Mucosa of descending colon (tissue), 3 donors: ENCODE measurements around the gene BMP2K. TPM values are rescaled to one million over a fixed set of nuclear protein-coding genes. Genes with fewer than 3 reads are reported as not detected.
"Not testable (repeated sequence)": the region's sequence is repeated elsewhere in the genome, so short reads cannot be mapped to it uniquely, and the experiment has no call there.

ENCODE experiments used
- ATAC-seq: fragments of 200-7000 bp; cut with Tn5 transposase; one replicate; pipeline ENCODE4 v1.9.1; 2020; ENCODE audit warnings: mild to moderate bottlenecking, moderate library complexity
- DNase-seq, 3 donors: peaks; one replicate each; pipeline ENCODE4 v3.0.0-alpha.2; 2020
- H3K36me3 ChIP-seq: fragments of 200-600 bp; one replicate; pipeline ENCODE4 v1.8.0; 2021; ENCODE audit warnings: low read depth, mild to moderate bottlenecking
- H3K4me1 ChIP-seq: fragments of 200-600 bp; one replicate; pipeline ENCODE4 v1.8.0; 2021; ENCODE audit warnings: low read depth, mild to moderate bottlenecking
- H3K4me3 ChIP-seq: fragments of 200-600 bp; one replicate; pipeline ENCODE4 v1.8.0; 2021; ENCODE audit warnings: mild to moderate bottlenecking
- H3K9me3 ChIP-seq: fragments of 200-600 bp; one replicate; pipeline ENCODE4 v1.8.0; 2021; ENCODE audit warnings: mild to moderate bottlenecking
- intact Hi-C, 2 donors: fragments of 100-400 bp; cut with DNase I in 1 of 2; cut with micrococcal nuclease in 1 of 2; formaldehyde crosslinking; loops; one replicate each; pipeline versions ENCODE4 v1.11.0 to v1.11.1; 2022; cut with DNase I, micrococcal nuclease
- total RNA-seq, 3 donors: library from RNA; stranded (reverse); fragmentation: NEBNext Ultra II Directional in 2 of 3; extraction: Animal tissue kit (Norgen Biotek cat#: 25700) in 2 of 3; gene quantifications; one replicate each; pipeline versions ENCODE4 v1.2.1 to v1.2.4, GENCODE V29; 2021 to 2023
- TF ChIP-seq, protein P1 (sequence below): fragments of 200-600 bp; IDR thresholded peaks from one replicate; pipeline ENCODE4 v1.8.0; 2022; ENCODE audit warnings: antibody characterized with exemption, mild to moderate bottlenecking
- donor health status: DM: no; HTN: no; CAD: no; lungs with moderate emphysema.
- donor health status: DM: no; HTN: no; CAD: no.
- donor health status: DM: no; HTN: yes; CAD: no.

BMP2K gene
- total RNA-seq, 3 donors from 2014 or later = 42.5 to 77.1 (median 67.5) TPM

DNA sequence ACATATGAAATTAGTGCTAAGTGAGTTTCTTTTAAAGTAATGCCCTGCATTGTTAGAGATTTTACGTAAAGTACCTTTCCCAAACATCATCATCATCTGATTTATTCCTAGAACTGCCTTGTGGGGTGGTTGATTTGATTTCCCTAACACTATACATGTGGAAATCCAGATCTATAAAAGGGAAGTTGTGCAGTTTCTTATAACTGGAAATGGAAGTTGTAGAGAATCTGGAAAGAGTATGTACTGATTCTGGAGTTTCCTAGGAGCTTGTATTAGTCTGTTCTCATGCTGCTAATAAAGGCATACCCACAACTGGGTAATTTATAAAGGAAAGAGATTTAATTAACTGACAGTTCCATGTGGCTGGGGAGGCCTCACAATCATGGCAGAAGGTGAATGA lies 47.9 kb downstream of the BMP2K start:
- intact Hi-C loops = no loop called here
- H3K4me1 ChIP-seq = no peaks in the 10 kb centered on the region
- H3K4me3 ChIP-seq = no peak overlapping the region
- ATAC-seq (no peak), DNase-seq (no peak)
- H3K36me3 ChIP-seq = no peaks in the 10 kb centered on the region
- TF ChIP-seq, protein P1, sequence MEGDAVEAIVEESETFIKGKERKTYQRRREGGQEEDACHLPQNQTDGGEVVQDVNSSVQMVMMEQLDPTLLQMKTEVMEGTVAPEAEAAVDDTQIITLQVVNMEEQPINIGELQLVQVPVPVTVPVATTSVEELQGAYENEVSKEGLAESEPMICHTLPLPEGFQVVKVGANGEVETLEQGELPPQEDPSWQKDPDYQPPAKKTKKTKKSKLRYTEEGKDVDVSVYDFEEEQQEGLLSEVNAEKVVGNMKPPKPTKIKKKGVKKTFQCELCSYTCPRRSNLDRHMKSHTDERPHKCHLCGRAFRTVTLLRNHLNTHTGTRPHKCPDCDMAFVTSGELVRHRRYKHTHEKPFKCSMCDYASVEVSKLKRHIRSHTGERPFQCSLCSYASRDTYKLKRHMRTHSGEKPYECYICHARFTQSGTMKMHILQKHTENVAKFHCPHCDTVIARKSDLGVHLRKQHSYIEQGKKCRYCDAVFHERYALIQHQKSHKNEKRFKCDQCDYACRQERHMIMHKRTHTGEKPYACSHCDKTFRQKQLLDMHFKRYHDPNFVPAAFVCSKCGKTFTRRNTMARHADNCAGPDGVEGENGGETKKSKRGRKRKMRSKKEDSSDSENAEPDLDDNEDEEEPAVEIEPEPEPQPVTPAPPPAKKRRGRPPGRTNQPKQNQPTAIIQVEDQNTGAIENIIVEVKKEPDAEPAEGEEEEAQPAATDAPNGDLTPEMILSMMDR = no peak
- no peaks in the 10 kb centered on the region for H3K9me3 ChIP-seq

DNA sequence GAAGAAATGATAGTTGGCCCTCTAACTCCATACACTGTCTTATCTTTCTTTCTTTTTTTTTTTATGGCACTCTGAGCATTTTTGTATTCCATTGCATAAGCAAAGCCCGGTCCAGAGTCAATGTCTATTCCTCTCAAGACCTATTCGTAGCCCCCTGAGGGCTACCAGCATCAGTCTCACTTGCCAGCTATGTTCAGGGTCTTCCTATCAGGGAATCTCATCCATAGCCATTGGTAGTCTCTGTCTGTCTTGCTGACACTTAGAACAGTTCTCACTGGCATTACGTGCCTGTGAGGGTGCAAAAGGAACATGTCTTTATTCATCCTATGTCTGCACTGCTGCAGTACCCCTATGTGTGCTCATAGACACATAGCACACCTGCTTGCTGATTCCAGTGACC lies 51.0 kb downstream of the BMP2K start:
- H3K4me3 ChIP-seq = no peak overlapping the region
- intact Hi-C loops = no loop called here
- H3K36me3 ChIP-seq = no peaks in the 10 kb centered on the region
- DNase-seq = no peak
- no peaks in the 10 kb centered on the region for H3K4me1 ChIP-seq
- no peak for ATAC-seq
- H3K9me3 ChIP-seq = no peaks in the 10 kb centered on the region
- TF ChIP-seq, protein P1 = no peak

DNA sequence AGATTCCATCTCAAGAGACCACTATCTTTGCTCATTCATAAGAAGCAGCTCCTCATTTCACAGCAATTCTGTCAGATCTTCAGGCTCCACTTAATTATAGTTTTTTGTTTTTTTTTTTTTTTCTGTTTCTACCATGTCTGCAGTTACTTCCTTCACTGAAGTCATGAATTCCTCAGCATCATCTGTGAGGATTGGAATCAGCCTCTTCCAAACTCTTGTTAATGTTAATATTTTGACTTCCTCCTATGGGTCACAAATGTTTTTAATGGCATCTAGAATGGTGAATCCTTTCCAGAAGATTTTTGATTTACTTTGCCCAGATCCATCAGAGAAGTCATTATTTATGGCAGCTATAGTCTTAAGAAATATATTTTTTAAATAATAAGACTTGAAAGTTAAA lies 53.1 kb downstream of the BMP2K start:
- TF ChIP-seq, protein P1 = no peak
- Histone ChIP-seq H3K4me3 (no peak overlapping the region), H3K4me1 (no peaks in the 10 kb centered on the region), H3K36me3 (no peaks in the 10 kb centered on the region), H3K9me3 (no peaks in the 10 kb centered on the region)
- ATAC-seq = no peak
- DNase-seq = no peak
- intact Hi-C loops = no loop called here

DNA sequence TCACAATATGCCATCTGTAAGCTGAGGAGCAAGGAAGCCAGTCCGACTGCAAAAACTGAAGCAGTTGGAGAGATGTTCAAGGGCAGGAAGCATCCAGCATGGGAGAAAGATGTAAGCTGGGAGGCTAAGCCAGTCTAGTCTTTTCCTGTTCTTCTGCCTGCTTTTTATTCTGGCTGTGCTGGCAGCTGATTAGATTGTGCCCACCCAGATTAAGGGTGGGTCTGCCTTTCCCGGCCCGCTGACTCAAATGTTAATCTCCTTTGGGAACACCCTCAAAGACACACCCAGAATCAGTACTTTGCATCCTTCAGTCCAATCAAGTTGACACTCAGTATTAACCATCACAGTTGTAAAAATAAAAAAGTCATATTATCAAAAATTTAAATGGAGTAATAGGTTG lies 63.5 kb downstream of the BMP2K start:
- H3K4me1 ChIP-seq, DNase-seq, H3K36me3 ChIP-seq, ATAC-seq, H3K4me3 ChIP-seq, intact Hi-C loops, H3K9me3 ChIP-seq: not testable (repeated sequence)

DNA sequence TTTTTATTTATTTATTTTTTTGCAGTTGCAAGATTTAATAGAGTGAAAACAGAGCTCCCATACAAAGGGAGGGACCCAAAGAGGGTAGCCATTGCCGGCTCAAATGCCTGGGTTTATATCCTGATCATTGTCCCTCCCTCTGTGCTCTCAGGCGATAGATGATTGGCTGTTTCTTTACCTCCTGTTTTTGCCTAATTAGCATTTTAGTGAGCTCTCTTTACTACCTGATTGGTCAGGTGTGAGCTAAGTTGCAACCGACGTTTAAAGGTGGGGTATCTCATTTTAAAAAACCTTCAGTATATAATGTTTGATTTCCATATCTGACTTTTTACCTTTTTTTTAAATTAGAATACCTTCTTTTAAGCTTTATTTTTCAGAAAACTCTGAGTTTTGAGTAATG lies 64.1 kb downstream of the BMP2K start:
- H3K4me1 ChIP-seq, ATAC-seq, DNase-seq, intact Hi-C loops, H3K36me3 ChIP-seq, H3K4me3 ChIP-seq, H3K9me3 ChIP-seq: not testable (repeated sequence)

DNA sequence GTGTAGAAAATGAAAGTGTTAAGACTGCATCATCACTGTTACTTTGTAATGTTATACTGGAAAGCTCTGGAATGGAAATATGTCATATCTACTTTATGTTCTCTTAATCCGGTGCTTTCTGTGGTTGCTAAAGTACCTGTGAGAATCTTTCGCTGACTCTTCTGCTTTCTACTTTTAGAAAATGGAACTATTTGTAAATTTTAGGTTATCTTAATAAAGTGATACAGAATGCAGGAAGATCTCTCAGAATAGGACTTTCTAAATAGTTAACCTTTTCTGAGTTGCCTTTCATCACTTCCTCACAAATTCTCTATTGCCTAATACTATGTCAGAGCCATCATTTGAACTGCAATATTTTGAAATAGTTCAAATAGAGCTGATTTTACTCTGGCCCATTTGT lies 69.3 kb downstream of the BMP2K start:
- Histone ChIP-seq H3K9me3 (no peaks in the 10 kb centered on the region), H3K4me3 (no peak overlapping the region), H3K36me3 (no peaks in the 10 kb centered on the region), H3K4me1 (no peaks in the 10 kb centered on the region)
- no peak for ATAC-seq
- intact Hi-C loops = no loop called here
- TF ChIP-seq, protein P1 = no peak
- no peak for DNase-seq

DNA sequence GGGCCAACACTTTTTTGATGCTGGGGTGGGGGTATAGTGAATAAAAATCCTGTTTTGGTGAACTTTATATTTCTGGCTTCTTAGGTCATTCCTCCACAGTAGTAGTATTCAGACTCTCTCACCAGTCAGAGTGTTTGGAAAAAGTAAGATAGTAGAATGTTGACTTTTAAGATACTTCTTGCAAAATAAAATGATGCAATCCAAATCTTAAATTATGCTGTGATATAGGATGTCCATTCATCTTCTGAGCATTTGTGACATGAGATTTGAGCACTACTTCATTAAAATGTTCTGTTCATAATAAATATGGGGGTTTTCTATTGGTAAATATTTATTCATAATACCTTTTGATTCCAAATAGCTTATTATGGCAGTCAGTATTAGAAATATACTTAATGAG lies 70.1 kb downstream of the BMP2K start:
- intact Hi-C loops = no loop called here
- H3K4me1 ChIP-seq = no peaks in the 10 kb centered on the region
- TF ChIP-seq, protein P1 = no peak
- no peaks in the 10 kb centered on the region for H3K9me3 ChIP-seq
- ATAC-seq (no peak), DNase-seq (no peak)
- H3K36me3 ChIP-seq = no peaks in the 10 kb centered on the region
- no peak overlapping the region for H3K4me3 ChIP-seq
